H1 (cell line): Measurements from ENCODE around the gene MYO1D.

ENCODE experiments used
- CREB1 ChIP-seq: IDR thresholded peaks from 2 replicates; pipeline ENCODE4 v1.6.1; 2012; ENCODE audit warnings: inconsistent platforms
- EGR1 ChIP-seq: IDR thresholded peaks from 2 replicates; pipeline ENCODE4 v1.6.1; 2011; ENCODE audit warnings: low read depth, low read length, borderline replicate concordance
- GTF2F1 ChIP-seq: IDR thresholded peaks from 2 replicates; pipeline ENCODE4 v1.6.1; 2012; ENCODE audit warnings: low read depth, low read length, improper control_type of control experiment, borderline replicate concordance
- POLR2A ChIP-seq, 2 experiments: IDR thresholded peaks; 1 replicate in 1 of 2; 2 replicates in 1 of 2; pipeline ENCODE4 v1.6.1; 2011; ENCODE audit warnings: low read depth in 2 of 2, low read length in 2 of 2, mild to moderate bottlenecking in 2 of 2; ENCODE audit errors: control extremely low read depth in 1 of 2
- RBBP5 ChIP-seq: IDR thresholded peaks from 2 replicates; pipeline ENCODE4 v1.7.1; 2012; ENCODE audit warnings: low read depth, mild to moderate bottlenecking, inconsistent platforms, low read length, moderate library complexity, borderline replicate concordance
- SIN3A ChIP-seq, 2 experiments: IDR thresholded peaks in 1 of 2; conservative IDR thresholded peaks in 1 of 2; 2 replicates each; pipeline ENCODE4 v1.6.1; 2011 to 2012; ENCODE audit warnings: low read length in 2 of 2, improper control_type of control experiment in 1 of 2, low read depth in 1 of 2, mild to moderate bottlenecking in 1 of 2
- SP1 ChIP-seq: IDR thresholded peaks from 2 replicates; pipeline ENCODE4 v1.6.1; 2011; ENCODE audit warnings: low read depth, low read length
- SUZ12 ChIP-seq: fragments of 200-600 bp; sonication (generic); IDR thresholded peaks from 2 replicates; pipeline ENCODE4 v1.6.1; 2012; ENCODE audit warnings: mild to moderate bottlenecking, inconsistent platforms, low read length, moderate library complexity, mixed read lengths
- ZNF274 ChIP-seq: IDR thresholded peaks from 2 replicates; pipeline ENCODE4 v1.7.0; 2012; ENCODE audit warnings: low read length, borderline replicate concordance; ENCODE audit errors: extremely low read depth
- TF ChIP-seq, protein P1 (sequence below), 3 experiments: IDR thresholded peaks; 1 replicate in 2 of 3; 2 replicates in 1 of 3; pipeline versions ENCODE4 v1.5.1 to v1.6.1; 2011; ENCODE audit warnings: low read length in 3 of 3, mild to moderate bottlenecking in 3 of 3, inconsistent platforms in 2 of 3, low read depth in 1 of 3, moderate library complexity in 1 of 3; ENCODE audit not compliant: insufficient read depth in 1 of 3; ENCODE audit errors: control extremely low read depth in 1 of 3
- TF ChIP-seq, protein P2 (sequence below): IDR thresholded peaks from 2 replicates; pipeline ENCODE4 v1.6.1; 2012; ENCODE audit warnings: inconsistent platforms

DNA sequence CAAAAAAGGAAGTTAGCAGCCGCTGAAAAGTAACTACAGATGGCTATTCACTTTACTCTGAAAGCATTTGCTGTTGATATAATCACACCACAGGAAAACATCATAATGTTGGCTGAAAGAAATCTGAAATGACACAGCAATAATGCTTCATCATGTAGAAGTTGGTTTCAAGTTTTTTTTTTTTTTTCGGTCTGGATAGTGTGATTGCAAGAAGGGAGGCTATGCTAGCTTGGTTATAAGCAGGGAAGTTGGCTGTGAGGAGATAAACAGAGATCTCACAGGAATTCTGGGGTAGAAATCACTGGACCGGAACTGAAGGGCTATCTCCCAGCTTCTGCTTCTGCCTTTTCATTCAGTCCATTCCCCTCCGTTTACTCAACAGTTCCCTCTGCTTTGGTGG lies 57.9 kb downstream of the MYO1D start:
- TF ChIP-seq RBBP5 (no peak), SUZ12 (no peak), CREB1 (no peak), SIN3A (conservative IDR thresholded peaks at IDR 0.05 in 1 of 2, IDR thresholded peaks at IDR 0.05 in 1 of 2; ENCODE audit: low read depth in 1 of 2, low read length in 2 of 2) (no peak), EGR1 (no peak), ZNF274 (no peak), SP1 (no peak), POLR2A (IDR thresholded peaks at IDR 0.05; ENCODE audit: control extremely low read depth in 1 of 2, low read depth in 2 of 2, low read length in 2 of 2) (no peak), GTF2F1 (no peak)
- TF ChIP-seq, protein P1, sequence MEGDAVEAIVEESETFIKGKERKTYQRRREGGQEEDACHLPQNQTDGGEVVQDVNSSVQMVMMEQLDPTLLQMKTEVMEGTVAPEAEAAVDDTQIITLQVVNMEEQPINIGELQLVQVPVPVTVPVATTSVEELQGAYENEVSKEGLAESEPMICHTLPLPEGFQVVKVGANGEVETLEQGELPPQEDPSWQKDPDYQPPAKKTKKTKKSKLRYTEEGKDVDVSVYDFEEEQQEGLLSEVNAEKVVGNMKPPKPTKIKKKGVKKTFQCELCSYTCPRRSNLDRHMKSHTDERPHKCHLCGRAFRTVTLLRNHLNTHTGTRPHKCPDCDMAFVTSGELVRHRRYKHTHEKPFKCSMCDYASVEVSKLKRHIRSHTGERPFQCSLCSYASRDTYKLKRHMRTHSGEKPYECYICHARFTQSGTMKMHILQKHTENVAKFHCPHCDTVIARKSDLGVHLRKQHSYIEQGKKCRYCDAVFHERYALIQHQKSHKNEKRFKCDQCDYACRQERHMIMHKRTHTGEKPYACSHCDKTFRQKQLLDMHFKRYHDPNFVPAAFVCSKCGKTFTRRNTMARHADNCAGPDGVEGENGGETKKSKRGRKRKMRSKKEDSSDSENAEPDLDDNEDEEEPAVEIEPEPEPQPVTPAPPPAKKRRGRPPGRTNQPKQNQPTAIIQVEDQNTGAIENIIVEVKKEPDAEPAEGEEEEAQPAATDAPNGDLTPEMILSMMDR (IDR thresholded peaks at IDR 0.05; ENCODE audit: control extremely low read depth in 1 of 3, insufficient read depth in 1 of 3, low read depth in 1 of 3, low read length in 3 of 3), result no peak
- TF ChIP-seq, protein P2, sequence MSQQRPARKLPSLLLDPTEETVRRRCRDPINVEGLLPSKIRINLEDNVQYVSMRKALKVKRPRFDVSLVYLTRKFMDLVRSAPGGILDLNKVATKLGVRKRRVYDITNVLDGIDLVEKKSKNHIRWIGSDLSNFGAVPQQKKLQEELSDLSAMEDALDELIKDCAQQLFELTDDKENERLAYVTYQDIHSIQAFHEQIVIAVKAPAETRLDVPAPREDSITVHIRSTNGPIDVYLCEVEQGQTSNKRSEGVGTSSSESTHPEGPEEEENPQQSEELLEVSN, result no peak
